ENCODE measurements around the gene WNT7B. TPM values are rescaled to one million over a fixed set of nuclear protein-coding genes. Genes with fewer than 3 reads are reported as not detected.

Gene WNT7B
- total and polyA plus RNA-seq, 7 donors = not detected

DNA sequence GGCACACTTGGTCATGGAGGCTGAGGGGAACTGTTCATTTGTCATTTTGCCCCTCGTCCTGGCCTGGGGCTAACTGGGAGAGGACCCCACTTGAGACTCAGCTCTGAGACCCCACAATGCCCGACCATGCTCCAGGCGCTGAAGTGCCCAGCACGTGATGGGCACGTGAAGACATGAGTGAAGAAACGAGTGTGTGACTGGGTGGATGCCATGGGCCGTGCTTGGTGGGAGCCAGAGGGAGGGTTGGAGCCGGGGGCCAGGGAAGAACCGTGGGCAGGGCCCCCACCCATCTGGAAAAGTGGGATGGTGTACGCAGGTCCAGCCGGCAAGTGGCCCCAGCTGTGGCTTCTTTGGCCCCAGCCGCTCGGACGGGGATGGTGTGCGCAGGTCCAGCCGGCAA lies 61.1 kb downstream of the WNT7B start:
- intact Hi-C loops (cut with DNase I) = no loop called here
- Histone ChIP-seq H3K27ac (no peak overlapping the region), H3K4me3 (no peak overlapping the region), H3K9me3 (no peaks in the 10 kb centered on the region), H3K4me1 (no peaks in the 10 kb centered on the region), H3K27me3 (peaks cover 0 to 5% (median 0%) of the 10 kb centered on the region in 3 donors), H3K36me3 (no peaks in the 10 kb centered on the region)
- 87 to 90% methylated on average over 16 of the region's 16 CpGs for WGBS, 2 donors
- DNase-seq = no peak
- no peak for TF ChIP-seq EP300 (IDR thresholded peaks at IDR 0.05)
- TF ChIP-seq POLR2AphosphoS5 (IDR thresholded peaks at IDR 0.05) = no peak
- TF ChIP-seq, protein P1, sequence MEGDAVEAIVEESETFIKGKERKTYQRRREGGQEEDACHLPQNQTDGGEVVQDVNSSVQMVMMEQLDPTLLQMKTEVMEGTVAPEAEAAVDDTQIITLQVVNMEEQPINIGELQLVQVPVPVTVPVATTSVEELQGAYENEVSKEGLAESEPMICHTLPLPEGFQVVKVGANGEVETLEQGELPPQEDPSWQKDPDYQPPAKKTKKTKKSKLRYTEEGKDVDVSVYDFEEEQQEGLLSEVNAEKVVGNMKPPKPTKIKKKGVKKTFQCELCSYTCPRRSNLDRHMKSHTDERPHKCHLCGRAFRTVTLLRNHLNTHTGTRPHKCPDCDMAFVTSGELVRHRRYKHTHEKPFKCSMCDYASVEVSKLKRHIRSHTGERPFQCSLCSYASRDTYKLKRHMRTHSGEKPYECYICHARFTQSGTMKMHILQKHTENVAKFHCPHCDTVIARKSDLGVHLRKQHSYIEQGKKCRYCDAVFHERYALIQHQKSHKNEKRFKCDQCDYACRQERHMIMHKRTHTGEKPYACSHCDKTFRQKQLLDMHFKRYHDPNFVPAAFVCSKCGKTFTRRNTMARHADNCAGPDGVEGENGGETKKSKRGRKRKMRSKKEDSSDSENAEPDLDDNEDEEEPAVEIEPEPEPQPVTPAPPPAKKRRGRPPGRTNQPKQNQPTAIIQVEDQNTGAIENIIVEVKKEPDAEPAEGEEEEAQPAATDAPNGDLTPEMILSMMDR (IDR thresholded peaks at IDR 0.05) = no peak
- TF ChIP-seq POLR2A (IDR thresholded peaks at IDR 0.05) = no peak

DNA sequence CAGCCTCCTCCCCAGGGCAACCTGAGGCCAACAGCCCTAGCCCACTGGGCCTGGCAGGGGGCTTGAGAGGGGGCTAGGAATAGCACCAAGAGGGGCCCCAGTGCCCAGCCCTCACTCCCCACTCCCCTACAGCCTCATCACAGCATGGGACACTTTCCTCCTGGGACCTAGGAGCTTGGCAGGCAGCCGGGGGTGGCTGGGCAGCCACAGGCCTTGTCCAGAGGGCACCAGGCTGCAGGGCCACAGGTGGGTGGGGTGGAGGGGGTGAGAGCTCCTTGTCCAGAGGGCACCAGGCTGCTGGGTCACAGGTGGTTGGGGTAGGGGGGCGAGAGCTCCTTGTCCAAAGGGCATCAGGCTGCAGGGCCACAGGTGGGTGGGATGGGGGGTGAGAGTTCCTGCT lies 61.8 kb downstream of the WNT7B start:
- 87% methylated on average over 2 of the region's 2 CpGs for WGBS, 2 donors
- Histone ChIP-seq H3K9me3 (no peaks in the 10 kb centered on the region), H3K27ac (no peak overlapping the region), H3K27me3 (peaks cover 0 to 5% (median 0%) of the 10 kb centered on the region in 3 donors), H3K4me1 (no peaks in the 10 kb centered on the region), H3K4me3 (no peak overlapping the region), H3K36me3 (no peaks in the 10 kb centered on the region)
- no peak for TF ChIP-seq POLR2A (IDR thresholded peaks at IDR 0.05)
- no peak for TF ChIP-seq POLR2AphosphoS5 (IDR thresholded peaks at IDR 0.05)
- TF ChIP-seq, protein P1 (IDR thresholded peaks at IDR 0.05) = no peak
- DNase-seq = no peak
- intact Hi-C loops (cut with DNase I) = no loop called here

DNA sequence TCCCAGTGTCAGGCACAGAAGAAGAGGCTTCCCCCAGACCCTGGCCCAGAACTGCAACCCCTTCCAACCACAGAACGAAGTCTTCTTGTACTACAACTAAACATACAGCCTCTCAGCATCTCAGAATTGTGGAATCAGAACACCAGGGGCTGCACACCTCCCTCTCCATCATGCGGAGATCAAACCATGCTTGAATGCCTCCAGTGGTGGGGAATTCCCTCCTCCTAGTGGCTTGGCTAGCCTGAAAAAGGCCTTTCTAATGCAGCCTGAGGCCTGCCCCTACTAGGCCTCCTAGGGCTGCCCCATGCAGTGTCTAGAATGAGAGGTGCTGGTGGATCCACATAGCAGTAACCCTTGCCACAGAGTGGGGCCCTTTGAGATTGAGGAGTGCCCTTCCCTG lies 62.7 kb downstream of the WNT7B start:
- intact Hi-C loops (cut with DNase I) = no loop called here
- no peak for DNase-seq
- Histone ChIP-seq H3K4me3 (no peak overlapping the region), H3K27ac (no peak overlapping the region), H3K4me1 (no peaks in the 10 kb centered on the region), H3K9me3 (no peaks in the 10 kb centered on the region), H3K36me3 (no peaks in the 10 kb centered on the region), H3K27me3 (peaks cover 0 to 5% (median 0%) of the 10 kb centered on the region in 3 donors)
- TF ChIP-seq POLR2A (IDR thresholded peaks at IDR 0.05) (no peak), POLR2AphosphoS5 (IDR thresholded peaks at IDR 0.05) (no peak), EP300 (IDR thresholded peaks at IDR 0.05) (no peak)
- TF ChIP-seq, protein P1 (IDR thresholded peaks at IDR 0.05) = no peak
- 83 to 94% methylated on average over 2 of the region's 2 CpGs for WGBS, 2 donors

DNA sequence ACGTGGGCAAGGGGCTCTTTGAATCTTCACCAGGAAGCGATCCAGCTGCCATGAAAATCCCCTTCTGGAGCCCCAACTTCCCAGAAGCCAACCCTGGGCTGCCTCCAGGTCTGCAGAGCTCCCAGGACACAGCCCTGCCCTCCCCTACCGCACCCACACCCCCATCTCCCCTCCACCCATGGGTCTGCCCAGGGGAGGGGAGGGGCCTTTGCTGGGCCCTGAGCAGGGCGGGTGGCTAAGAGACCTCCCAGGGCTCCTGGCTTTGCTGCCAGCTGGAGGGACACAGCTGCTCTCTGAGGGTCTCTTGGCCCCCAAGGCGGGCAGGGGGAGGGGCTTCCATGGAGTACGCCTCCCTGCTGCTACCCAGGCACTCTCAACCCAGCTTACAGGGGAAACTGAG lies 64.1 kb downstream of the WNT7B start:
- no peak for DNase-seq
- H3K9me3 ChIP-seq = no peaks in the 10 kb centered on the region
- no peaks in the 10 kb centered on the region for H3K36me3 ChIP-seq
- no peak overlapping the region for H3K27ac ChIP-seq
- no peak overlapping the region for H3K4me3 ChIP-seq
- no peaks in the 10 kb centered on the region for H3K4me1 ChIP-seq
- intact Hi-C loops (cut with DNase I) = no loop called here
- WGBS, 2 donors = 54 to 70% methylated on average over 6 of the region's 6 CpGs
- TF ChIP-seq, protein P1 (IDR thresholded peaks at IDR 0.05) = no peak
- TF ChIP-seq POLR2A (IDR thresholded peaks at IDR 0.05) (no peak), POLR2AphosphoS5 (IDR thresholded peaks at IDR 0.05) (no peak), EP300 (IDR thresholded peaks at IDR 0.05) (no peak)
- H3K27me3 ChIP-seq = no peaks in the 10 kb centered on the region

DNA sequence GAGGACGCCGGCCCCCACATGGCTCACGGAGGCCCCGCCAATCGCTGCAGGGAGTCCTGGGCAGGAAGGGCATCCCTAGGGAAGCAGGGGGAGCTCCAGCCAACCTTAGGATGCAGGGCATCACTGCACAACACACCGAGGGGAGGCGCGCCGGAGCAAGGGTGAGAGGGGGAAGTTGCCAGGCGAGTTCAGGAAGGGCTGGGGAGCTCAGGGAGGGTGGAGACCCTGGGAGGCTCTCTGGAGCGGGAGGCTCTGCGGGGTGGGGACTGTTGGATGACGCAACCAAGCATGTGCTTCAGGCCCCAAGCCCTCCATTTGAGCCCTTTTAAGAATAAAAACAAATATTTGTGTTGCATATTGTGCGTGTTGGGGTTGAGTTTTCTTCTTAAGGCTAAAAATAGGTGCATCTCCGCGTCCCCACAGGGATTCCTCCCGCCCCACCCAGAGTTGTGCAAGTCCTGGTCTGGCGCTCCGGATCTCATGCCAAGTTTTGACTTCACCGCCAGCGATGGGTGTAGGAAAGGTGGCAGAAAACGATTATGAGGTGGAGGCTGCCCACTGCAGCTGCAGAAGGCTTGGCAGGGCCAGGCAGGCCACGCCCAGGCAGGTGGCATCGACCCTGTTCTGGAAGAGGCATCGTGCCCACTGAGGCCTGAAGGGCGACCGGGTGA lies 65.2 kb downstream of the WNT7B start:
- Histone ChIP-seq H3K4me1 (no peaks in the 10 kb centered on the region), H3K36me3 (no peaks in the 10 kb centered on the region), H3K27me3 (peaks cover 0 to 1% (median 0%) of the 10 kb centered on the region in 3 donors), H3K27ac (no peak overlapping the region), H3K4me3 (no peak overlapping the region), H3K9me3 (no peaks in the 10 kb centered on the region)
- 25 to 59% methylated on average over 27 of the region's 27 CpGs for WGBS, 2 donors
- TF ChIP-seq EP300 (IDR thresholded peaks at IDR 0.05) (no peak), POLR2AphosphoS5 (IDR thresholded peaks at IDR 0.05) (no peak), POLR2A (IDR thresholded peaks at IDR 0.05) (no peak)
- TF ChIP-seq, protein P1 (IDR thresholded peaks at IDR 0.05) = no peak
- intact Hi-C loops (cut with DNase I) = no loop called here
- DNase-seq = no peak
